ENCODE results near the gene SLC13A2. TPM values are rescaled to one million over a fixed set of nuclear protein-coding genes. Genes with fewer than 3 reads are reported as not detected.

SLC13A2 gene
- total RNA-seq, 1 donor from 2014 or later, result not detected

DNA sequence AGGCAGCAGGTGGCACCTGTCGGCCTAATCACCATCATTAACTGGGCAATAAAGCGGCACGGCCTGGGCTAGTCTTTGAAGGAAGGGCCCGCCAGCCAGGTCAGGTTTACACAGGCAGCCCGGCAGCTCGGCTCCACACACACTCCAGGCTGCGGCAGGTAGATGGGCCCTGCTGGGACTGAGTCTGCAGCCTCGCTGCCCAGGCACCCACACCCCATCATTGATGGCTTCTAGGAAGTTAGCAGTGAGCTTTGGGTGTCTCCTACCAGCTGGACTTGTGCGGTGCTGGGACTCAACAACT, 25.9 kb downstream of the SLC13A2 start:
- H3K4me3 ChIP-seq, result no peak overlapping the region
- TF ChIP-seq POLR2AphosphoS5 (IDR thresholded peaks at IDR 0.05; ENCODE audit: insufficient read depth in 1 of 2, low read depth in 1 of 2), result no peak
- TF ChIP-seq POLR2A (IDR thresholded peaks at IDR 0.05), result no peak
- TF ChIP-seq CTCF (IDR thresholded peaks at IDR 0.05), result no peak
- no peak overlapping the region for H3K27ac ChIP-seq
- intact Hi-C loops (cut with DNase I), result loop anchor here (10.0 kb wide), 1 partner anchor 115 kb away; the partner anchor contains the start of gene RSKR
- H3K36me3 ChIP-seq, result no peaks in the 10 kb centered on the region
- DNase-seq (ENCODE audit: extremely low spot score in 2 of 2), result no peak
- H3K4me1 ChIP-seq, result peaks cover 14% of the 10 kb centered on the region
- H3K27me3 ChIP-seq, result no peaks in the 10 kb centered on the region
- H3K9me3 ChIP-seq, result no peaks in the 10 kb centered on the region

GRCh38 chr17:28499684-28500357, 26.4 kb downstream of the SLC13A2 start:
- Histone ChIP-seq H3K9me3 (no peaks in the 10 kb centered on the region), H3K4me3 (no peak overlapping the region), H3K4me1 (peaks cover 14% of the 10 kb centered on the region), H3K27me3 (no peaks in the 10 kb centered on the region), H3K27ac (no peak overlapping the region), H3K36me3 (no peaks in the 10 kb centered on the region)
- TF ChIP-seq CTCF (IDR thresholded peaks at IDR 0.05) (no peak), POLR2A (IDR thresholded peaks at IDR 0.05) (no peak), POLR2AphosphoS5 (IDR thresholded peaks at IDR 0.05; ENCODE audit: insufficient read depth in 1 of 2, low read depth in 1 of 2) (no peak)
- no peak for DNase-seq (ENCODE audit: extremely low spot score in 2 of 2)
- intact Hi-C loops (cut with DNase I), result loop anchor here (10.0 kb wide), 1 partner anchor 115 kb away; the partner anchor contains the start of gene RSKR

DNA sequence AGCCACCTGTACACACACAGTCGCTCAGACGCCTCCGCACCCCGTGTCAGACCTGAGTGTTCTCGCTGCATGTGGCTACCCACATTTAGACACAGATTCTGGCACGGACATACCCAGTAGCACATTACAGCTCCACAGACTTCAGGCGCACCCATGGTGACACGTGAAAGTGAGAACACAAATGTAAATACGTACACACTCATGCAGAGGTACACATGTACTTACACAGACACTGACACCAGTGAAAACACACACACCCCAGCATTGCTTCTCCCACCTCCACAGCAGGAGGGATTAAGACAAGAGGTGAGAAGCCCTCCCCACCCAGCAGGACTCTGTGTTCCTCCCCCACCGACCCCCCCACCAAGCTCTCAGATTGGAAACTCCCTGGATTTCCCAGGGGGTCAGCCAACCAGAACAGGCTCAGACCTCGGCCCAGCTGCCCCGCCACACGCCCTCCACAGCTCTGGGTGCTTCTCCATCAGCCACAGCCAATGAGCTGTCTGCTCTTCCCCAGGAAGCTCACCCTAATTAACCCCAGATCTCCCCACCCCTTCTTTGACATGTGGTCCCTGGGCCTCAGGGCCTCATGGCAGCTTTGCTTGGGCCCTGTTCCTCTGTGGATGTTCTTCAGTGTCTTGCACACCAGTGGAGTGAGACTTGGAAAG, 27.4 kb downstream of the SLC13A2 start:
- Histone ChIP-seq H3K27me3 (no peaks in the 10 kb centered on the region), H3K4me1 (peaks cover 24% of the 10 kb centered on the region), H3K4me3 (no peak overlapping the region), H3K36me3 (no peaks in the 10 kb centered on the region), H3K9me3 (no peaks in the 10 kb centered on the region), H3K27ac (no peak overlapping the region)
- intact Hi-C loops (cut with DNase I), result no loop called here
- TF ChIP-seq CTCF (IDR thresholded peaks at IDR 0.05), result no peak
- TF ChIP-seq POLR2AphosphoS5 (IDR thresholded peaks at IDR 0.05; ENCODE audit: insufficient read depth in 1 of 2, low read depth in 1 of 2), result no peak
- no peak for TF ChIP-seq POLR2A (IDR thresholded peaks at IDR 0.05)
- DNase-seq (ENCODE audit: extremely low spot score in 2 of 2), result no peak

DNA sequence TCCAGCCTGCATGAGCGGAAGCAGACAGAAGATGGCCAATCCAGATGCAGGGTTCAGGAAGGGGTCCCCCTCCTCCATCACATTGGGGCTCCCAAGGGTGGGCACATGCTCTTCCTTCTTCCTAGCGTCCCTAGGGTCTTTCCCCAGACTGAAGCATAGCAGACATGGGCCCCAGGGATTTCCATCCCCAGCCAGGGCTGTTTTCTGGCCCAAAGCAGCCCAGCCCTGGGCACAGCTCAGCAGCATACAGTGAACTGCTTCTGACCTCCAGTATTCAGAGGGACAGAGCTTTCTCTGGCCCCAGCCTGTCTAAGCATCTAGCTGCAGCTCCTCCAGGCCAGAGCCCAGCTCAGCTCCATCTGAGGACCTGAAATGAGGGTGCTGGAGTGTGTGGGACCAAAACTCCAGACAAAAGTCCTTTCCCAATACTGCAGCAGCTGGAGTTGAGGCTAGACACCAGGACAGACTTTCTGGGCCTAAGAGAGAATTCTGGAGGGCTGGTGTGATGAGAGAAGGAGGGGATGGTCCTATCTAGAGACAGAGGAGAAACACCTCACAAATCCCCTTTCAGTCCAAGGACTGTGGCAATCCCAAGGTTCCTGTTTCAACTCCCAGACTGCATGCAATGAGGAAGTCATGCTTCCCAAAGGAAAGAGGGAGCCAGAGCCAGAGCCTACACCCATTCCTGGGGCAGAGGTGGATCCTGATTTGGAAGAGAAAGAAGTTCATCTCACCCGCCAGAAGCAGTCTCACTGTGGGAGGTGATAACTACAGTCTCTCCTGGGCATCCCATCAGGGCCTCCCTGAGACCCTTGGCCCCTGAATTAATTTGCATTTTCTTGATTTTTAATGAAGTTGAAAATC, 28.2 kb downstream of the SLC13A2 start:
- Histone ChIP-seq H3K9me3 (no peaks in the 10 kb centered on the region), H3K4me1 (peaks cover 25% of the 10 kb centered on the region), H3K27me3 (no peaks in the 10 kb centered on the region), H3K36me3 (no peaks in the 10 kb centered on the region), H3K4me3 (no peak overlapping the region), H3K27ac (no peak overlapping the region)
- no peak for TF ChIP-seq POLR2AphosphoS5 (IDR thresholded peaks at IDR 0.05; ENCODE audit: insufficient read depth in 1 of 2, low read depth in 1 of 2)
- no peak for TF ChIP-seq CTCF (IDR thresholded peaks at IDR 0.05)
- TF ChIP-seq POLR2A (IDR thresholded peaks at IDR 0.05), result no peak
- no peak for DNase-seq (ENCODE audit: extremely low spot score in 2 of 2)
- intact Hi-C loops (cut with DNase I), result no loop called here
